ENCODE data around the gene SPAG9.

Gene SPAG9

GRCh38 chr17:50973557-50974494, 146.8 kb downstream of the SPAG9 start:
- Histone ChIP-seq H3K4me3 (ENCODE audit: low read depth in 1 of 2, low read length in 2 of 2) (no peak overlapping the region), H3K27me3 (ENCODE audit: control insufficient read depth in 1 of 2, insufficient read depth in 2 of 2, low read length in 2 of 2) (no peaks in the 10 kb centered on the region), H3K27ac (ENCODE audit: low read depth, low read length) (no peak overlapping the region), H3K9me3 (ENCODE audit: low read length) (no peaks in the 10 kb centered on the region), H3K4me1 (ENCODE audit: insufficient read depth, low read length) (no peaks in the 10 kb centered on the region), H3K9ac (ENCODE audit: low read length) (no peak overlapping the region), H3K36me3 (ENCODE audit: insufficient read depth, low read length) (peaks cover 62% of the 10 kb centered on the region)

- H3K27ac ChIP-seq (ENCODE audit: low read depth, low read length) = no peak overlapping the region
- no peak overlapping the region for H3K4me3 ChIP-seq (ENCODE audit: low read depth in 1 of 2, low read length in 2 of 2)
- no peaks in the 10 kb centered on the region for H3K27me3 ChIP-seq (ENCODE audit: control insufficient read depth in 1 of 2, insufficient read depth in 2 of 2, low read length in 2 of 2)
- no peaks in the 10 kb centered on the region for H3K9me3 ChIP-seq (ENCODE audit: low read length)
- H3K36me3 ChIP-seq (ENCODE audit: insufficient read depth, low read length) = peaks cover 50% of the 10 kb centered on the region
- no peaks in the 10 kb centered on the region for H3K4me1 ChIP-seq (ENCODE audit: insufficient read depth, low read length)
- H3K9ac ChIP-seq (ENCODE audit: low read length) = no peak overlapping the region
These were observed 148.1 kb downstream of the SPAG9 start for GRCh38 chr17:50972577-50972976.

- no peak overlapping the region for H3K27ac ChIP-seq (ENCODE audit: low read depth, low read length)
These were observed 152.9 kb downstream of the SPAG9 start for GRCh38 chr17:50967795-50968194.

GRCh38 chr17:50966163-50966666, 154.5 kb downstream of the SPAG9 start:
- Histone ChIP-seq H3K4me1 (ENCODE audit: insufficient read depth, low read length) (no peaks in the 10 kb centered on the region), H3K27ac (ENCODE audit: low read depth, low read length) (no peak overlapping the region), H3K36me3 (ENCODE audit: insufficient read depth, low read length) (peaks cover 40% of the 10 kb centered on the region), H3K9ac (ENCODE audit: low read length) (no peak overlapping the region), H3K9me3 (ENCODE audit: low read length) (no peaks in the 10 kb centered on the region), H3K27me3 (ENCODE audit: control insufficient read depth in 1 of 2, insufficient read depth in 2 of 2, low read length in 2 of 2) (no peaks in the 10 kb centered on the region), H3K4me3 (ENCODE audit: low read depth in 1 of 2, low read length in 2 of 2) (no peak overlapping the region)

More at GRCh38 chr17:50967795-50968194, 152.9 kb downstream of the SPAG9 start:
- H3K4me1 ChIP-seq (ENCODE audit: insufficient read depth, low read length) = no peaks in the 10 kb centered on the region
- peaks cover 37% of the 10 kb centered on the region for H3K36me3 ChIP-seq (ENCODE audit: insufficient read depth, low read length)
- no peak overlapping the region for H3K9ac ChIP-seq (ENCODE audit: low read length)
- no peaks in the 10 kb centered on the region for H3K9me3 ChIP-seq (ENCODE audit: low read length)
- no peaks in the 10 kb centered on the region for H3K27me3 ChIP-seq (ENCODE audit: control insufficient read depth in 1 of 2, insufficient read depth in 2 of 2, low read length in 2 of 2)
- no peak overlapping the region for H3K4me3 ChIP-seq (ENCODE audit: low read depth in 1 of 2, low read length in 2 of 2)

GRCh38 chr17:50963139-50963538, 157.5 kb downstream of the SPAG9 start:
- no peak overlapping the region for H3K27ac ChIP-seq (ENCODE audit: low read depth, low read length)
- peaks cover 22% of the 10 kb centered on the region for H3K36me3 ChIP-seq (ENCODE audit: insufficient read depth, low read length)

GRCh38 chr17:50961282-50962220, 159.1 kb downstream of the SPAG9 start:
- Histone ChIP-seq H3K9me3 (ENCODE audit: low read length) (no peaks in the 10 kb centered on the region), H3K27ac (ENCODE audit: low read depth, low read length) (no peak overlapping the region), H3K27me3 (ENCODE audit: control insufficient read depth in 1 of 2, insufficient read depth in 2 of 2, low read length in 2 of 2) (no peaks in the 10 kb centered on the region), H3K9ac (ENCODE audit: low read length) (no peak overlapping the region), H3K4me1 (ENCODE audit: insufficient read depth, low read length) (peaks cover 4% of the 10 kb centered on the region), H3K4me3 (ENCODE audit: low read depth in 1 of 2, low read length in 2 of 2) (no peak overlapping the region), H3K36me3 (ENCODE audit: insufficient read depth, low read length) (peaks cover 14% of the 10 kb centered on the region)

More at GRCh38 chr17:50963139-50963538, 157.5 kb downstream of the SPAG9 start:
- H3K4me1 ChIP-seq (ENCODE audit: insufficient read depth, low read length) = no peaks in the 10 kb centered on the region
- no peaks in the 10 kb centered on the region for H3K27me3 ChIP-seq (ENCODE audit: control insufficient read depth in 1 of 2, insufficient read depth in 2 of 2, low read length in 2 of 2)
- H3K4me3 ChIP-seq (ENCODE audit: low read depth in 1 of 2, low read length in 2 of 2) = no peak overlapping the region
- H3K9me3 ChIP-seq (ENCODE audit: low read length) = no peaks in the 10 kb centered on the region
- H3K9ac ChIP-seq (ENCODE audit: low read length) = no peak overlapping the region

- no peak overlapping the region for H3K9ac ChIP-seq (ENCODE audit: low read length)
- H3K4me1 ChIP-seq (ENCODE audit: insufficient read depth, low read length) = peaks cover 26% of the 10 kb centered on the region
- no peak overlapping the region for H3K27ac ChIP-seq (ENCODE audit: low read depth, low read length)
- H3K4me3 ChIP-seq (ENCODE audit: low read depth in 1 of 2, low read length in 2 of 2) = no peak overlapping the region
- H3K36me3 ChIP-seq (ENCODE audit: insufficient read depth, low read length) = peaks cover 3% of the 10 kb centered on the region
- no peaks in the 10 kb centered on the region for H3K9me3 ChIP-seq (ENCODE audit: low read length)
- no peaks in the 10 kb centered on the region for H3K27me3 ChIP-seq (ENCODE audit: control insufficient read depth in 1 of 2, insufficient read depth in 2 of 2, low read length in 2 of 2)
These were observed 161.3 kb downstream of the SPAG9 start for GRCh38 chr17:50959341-50959740.

- peaks cover 33% of the 10 kb centered on the region for H3K4me1 ChIP-seq (ENCODE audit: insufficient read depth, low read length)
- H3K27ac ChIP-seq (ENCODE audit: low read depth, low read length) = no peak overlapping the region
- H3K9me3 ChIP-seq (ENCODE audit: low read length) = no peaks in the 10 kb centered on the region
- no peak overlapping the region for H3K9ac ChIP-seq (ENCODE audit: low read length)
- H3K36me3 ChIP-seq (ENCODE audit: insufficient read depth, low read length) = peaks cover 3% of the 10 kb centered on the region
- no peaks in the 10 kb centered on the region for H3K27me3 ChIP-seq (ENCODE audit: control insufficient read depth in 1 of 2, insufficient read depth in 2 of 2, low read length in 2 of 2)
- H3K4me3 ChIP-seq (ENCODE audit: low read depth in 1 of 2, low read length in 2 of 2) = no peak overlapping the region
These were observed 162.8 kb downstream of the SPAG9 start for GRCh38 chr17:50957600-50958575.

- Histone ChIP-seq H3K27me3 (ENCODE audit: control insufficient read depth in 1 of 2, insufficient read depth in 2 of 2, low read length in 2 of 2) (no peaks in the 10 kb centered on the region), H3K4me3 (ENCODE audit: low read depth in 1 of 2, low read length in 2 of 2) (no peak overlapping the region), H3K9ac (ENCODE audit: low read length) (no peak overlapping the region), H3K9me3 (ENCODE audit: low read length) (no peaks in the 10 kb centered on the region), H3K4me1 (ENCODE audit: insufficient read depth, low read length) (peaks cover 33% of the 10 kb centered on the region), H3K27ac (ENCODE audit: low read depth, low read length) (peak overlapping the region; percentile 1), H3K36me3 (ENCODE audit: insufficient read depth, low read length) (peaks cover 3% of the 10 kb centered on the region)
These were observed 163.7 kb downstream of the SPAG9 start for GRCh38 chr17:50956750-50957523.

- Histone ChIP-seq H3K9me3 (ENCODE audit: low read length) (no peaks in the 10 kb centered on the region), H3K4me3 (ENCODE audit: low read depth in 1 of 2, low read length in 2 of 2) (no peak overlapping the region), H3K27me3 (ENCODE audit: control insufficient read depth in 1 of 2, insufficient read depth in 2 of 2, low read length in 2 of 2) (no peaks in the 10 kb centered on the region), H3K4me1 (ENCODE audit: insufficient read depth, low read length) (peaks cover 33% of the 10 kb centered on the region), H3K9ac (ENCODE audit: low read length) (no peak overlapping the region), H3K27ac (ENCODE audit: low read depth, low read length) (no peak overlapping the region), H3K36me3 (ENCODE audit: insufficient read depth, low read length) (no peaks in the 10 kb centered on the region)
These were observed 164.3 kb downstream of the SPAG9 start for GRCh38 chr17:50956409-50956749.
